AG10803 (cell line): ENCODE measurements around the gene CYSTM1.
A peak's percentile ranks its signal among the peaks of the same experiment; 100 is the strongest.

Source experiments
- DNase-seq: peaks from one replicate; pipeline ENCODE4 v3.0.0; 2010; ENCODE audit warnings: low read depth
- H3K4me3 ChIP-seq: 2 replicates; pipeline ENCODE4 v1.5.1; 2011; ENCODE audit warnings: mild to moderate bottlenecking, low read length, control low read depth
- TF ChIP-seq, protein P1 (sequence below): conservative IDR thresholded peaks from 2 replicates; pipeline ENCODE4 v1.5.1; 2011; ENCODE audit warnings: mild to moderate bottlenecking, low read length, control low read depth, inconsistent platforms

CYSTM1 gene

DNA sequence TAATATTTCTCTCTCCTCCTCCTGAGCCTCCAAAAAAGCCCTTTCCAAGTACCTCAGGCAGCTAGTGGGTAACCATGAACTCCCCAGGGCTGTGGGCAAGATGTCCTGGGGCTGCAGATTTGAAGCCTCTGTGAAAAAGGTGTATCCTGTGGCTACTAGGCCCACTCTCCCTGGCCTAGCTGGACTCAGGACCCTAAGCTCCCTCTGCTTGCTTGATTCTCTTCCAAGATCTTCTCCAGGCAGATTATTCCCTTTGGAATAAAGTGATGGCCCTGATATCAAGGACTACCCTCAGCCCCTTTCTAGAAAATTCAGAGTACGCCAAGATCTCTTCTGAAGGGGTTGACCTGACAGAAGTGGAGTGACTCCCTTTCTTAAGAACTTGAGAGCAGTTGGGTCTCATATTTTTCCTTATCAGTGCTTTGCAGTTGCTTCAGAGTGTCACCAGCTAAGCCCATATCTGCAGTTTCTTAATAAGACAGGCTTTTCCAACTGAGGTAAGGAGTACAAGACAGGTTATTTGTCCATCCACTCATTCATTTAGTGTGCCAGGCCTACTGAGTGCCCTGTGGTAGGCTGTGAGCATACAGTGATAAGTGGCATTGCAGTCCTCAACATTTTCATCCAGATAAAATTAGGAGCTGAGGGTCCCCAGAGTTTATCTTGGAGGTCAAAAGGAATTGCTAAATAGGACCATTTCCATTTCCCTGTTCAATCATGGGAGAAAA, 42.5 kb downstream of the CYSTM1 start:
- TF ChIP-seq, protein P1, sequence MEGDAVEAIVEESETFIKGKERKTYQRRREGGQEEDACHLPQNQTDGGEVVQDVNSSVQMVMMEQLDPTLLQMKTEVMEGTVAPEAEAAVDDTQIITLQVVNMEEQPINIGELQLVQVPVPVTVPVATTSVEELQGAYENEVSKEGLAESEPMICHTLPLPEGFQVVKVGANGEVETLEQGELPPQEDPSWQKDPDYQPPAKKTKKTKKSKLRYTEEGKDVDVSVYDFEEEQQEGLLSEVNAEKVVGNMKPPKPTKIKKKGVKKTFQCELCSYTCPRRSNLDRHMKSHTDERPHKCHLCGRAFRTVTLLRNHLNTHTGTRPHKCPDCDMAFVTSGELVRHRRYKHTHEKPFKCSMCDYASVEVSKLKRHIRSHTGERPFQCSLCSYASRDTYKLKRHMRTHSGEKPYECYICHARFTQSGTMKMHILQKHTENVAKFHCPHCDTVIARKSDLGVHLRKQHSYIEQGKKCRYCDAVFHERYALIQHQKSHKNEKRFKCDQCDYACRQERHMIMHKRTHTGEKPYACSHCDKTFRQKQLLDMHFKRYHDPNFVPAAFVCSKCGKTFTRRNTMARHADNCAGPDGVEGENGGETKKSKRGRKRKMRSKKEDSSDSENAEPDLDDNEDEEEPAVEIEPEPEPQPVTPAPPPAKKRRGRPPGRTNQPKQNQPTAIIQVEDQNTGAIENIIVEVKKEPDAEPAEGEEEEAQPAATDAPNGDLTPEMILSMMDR = no peak
- DNase-seq = no peak
- no peak overlapping the region for H3K4me3 ChIP-seq

DNA sequence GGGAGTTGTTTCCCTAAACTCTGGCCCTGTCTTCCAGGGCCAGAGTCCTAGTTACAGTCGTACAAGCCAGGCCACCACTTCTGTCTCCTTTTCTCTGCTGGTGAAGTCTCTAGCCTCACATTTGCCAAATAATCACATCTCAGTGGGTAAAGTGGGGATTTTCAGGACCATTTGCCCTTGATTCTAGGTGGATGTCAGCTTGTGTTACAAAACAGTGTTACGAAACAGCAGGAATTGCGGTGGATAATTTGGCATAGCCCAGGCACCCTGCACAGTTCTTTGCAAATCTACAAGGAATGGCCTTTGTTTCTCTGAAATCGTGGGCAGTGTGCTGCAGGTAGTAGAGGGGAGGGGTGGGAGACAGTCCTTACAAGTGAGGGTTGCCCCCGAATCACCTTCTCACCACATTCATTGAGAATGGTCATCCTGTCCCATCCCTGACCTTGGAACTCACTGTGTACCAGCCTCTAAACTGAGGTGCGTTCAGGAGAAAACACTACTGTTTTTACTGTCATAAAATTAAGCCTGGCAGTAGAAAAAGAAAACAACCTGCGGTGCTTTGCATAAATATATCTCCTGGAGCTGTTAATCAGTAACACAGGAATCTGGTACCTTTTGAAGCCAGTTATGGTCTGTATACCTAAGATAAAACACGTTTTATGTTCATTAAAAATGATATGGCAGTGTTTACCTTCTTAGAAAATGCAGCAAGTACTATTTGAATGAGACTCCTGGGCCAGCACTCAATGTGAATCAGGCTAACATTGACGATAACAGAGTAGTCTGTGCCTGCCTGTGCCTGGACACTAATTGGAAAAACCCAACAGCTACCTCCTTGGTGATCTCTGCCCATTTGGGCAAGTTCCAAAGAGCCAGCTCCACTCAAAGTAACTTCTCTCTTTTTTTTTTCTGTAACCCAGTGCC, 44.3 kb downstream of the CYSTM1 start:
- TF ChIP-seq, protein P1 = no peak
- peak; percentile 37 for DNase-seq
- H3K4me3 ChIP-seq = no peak overlapping the region

DNA sequence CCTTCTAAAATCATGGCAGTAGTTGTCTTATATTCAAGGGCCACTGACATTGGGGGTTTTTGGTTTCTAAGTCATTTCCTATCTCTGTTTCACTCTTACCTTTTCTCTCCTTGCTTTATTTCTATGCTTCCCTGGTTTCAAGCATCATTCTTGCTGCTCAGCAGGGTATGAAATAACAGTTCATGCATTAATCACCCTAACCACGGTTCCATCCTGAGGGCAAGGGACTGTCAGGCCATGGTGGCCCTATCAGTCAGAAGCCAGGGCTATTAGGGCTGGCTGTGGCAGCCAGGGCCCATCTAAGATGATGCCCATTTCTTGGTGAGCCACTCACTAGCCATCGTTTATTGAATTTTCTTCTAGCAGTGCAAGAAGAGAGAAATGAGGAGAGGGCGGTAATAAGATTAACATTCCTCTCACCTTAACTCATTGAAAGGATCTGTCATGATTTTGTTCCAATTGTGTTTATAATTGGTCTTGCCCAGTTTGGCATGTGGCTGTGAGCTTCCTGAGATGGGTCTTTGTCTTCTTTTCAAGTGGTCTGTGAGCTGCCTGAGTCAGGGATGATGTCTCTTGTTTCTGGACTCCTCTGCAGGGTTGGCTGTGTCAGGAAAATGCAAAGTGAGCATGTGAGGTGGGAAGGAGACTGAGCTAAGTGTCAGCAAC, 45.2 kb downstream of the CYSTM1 start:
- peak; percentile 29 for DNase-seq
- no peak overlapping the region for H3K4me3 ChIP-seq
- TF ChIP-seq, protein P1 = no peak

DNA sequence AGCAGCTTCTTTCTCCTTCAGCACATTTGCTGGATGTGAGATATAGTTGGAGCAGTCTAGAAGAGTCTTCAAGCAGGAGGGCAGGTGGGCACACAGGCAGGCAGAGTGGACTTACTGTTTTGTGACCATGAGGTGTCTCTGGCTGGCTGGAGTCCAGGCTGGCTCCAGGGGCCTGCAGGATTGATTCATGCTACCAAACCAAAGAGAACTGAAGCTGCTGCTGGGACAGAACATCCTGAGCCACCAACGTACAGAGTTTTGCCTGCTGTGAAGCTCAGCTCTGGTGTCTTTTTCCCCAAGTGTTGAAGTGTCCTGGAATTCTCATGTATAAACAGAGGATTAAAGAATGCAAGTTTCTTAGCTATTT, 45.7 kb downstream of the CYSTM1 start:
- no peak overlapping the region for H3K4me3 ChIP-seq
- TF ChIP-seq, protein P1 = no peak

DNA sequence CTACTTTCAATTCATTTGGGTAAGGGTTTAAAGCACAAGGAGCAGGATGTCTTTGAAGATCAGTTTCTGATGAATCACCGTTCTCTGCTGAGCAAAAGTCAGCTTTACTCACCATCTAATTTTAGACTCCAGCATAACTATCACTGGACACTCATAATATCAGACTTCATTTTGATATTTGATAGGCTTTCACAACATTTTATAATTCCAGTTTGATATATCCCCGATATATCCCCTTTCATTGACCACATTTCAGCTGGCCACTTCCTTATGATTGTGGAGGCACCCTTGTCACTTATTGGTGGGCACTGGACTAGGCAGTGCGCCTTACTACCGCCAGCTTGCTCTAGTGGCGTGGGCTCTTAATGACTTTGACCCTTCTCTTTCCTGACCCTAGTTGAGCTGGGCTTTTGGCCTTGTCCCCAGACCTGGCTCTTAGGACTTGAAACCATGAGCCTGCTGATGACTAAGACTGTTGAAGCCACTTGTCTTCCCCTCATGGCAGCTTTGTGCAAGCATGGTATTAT, 46.8 kb downstream of the CYSTM1 start:
- TF ChIP-seq, protein P1 = no peak
- no peak overlapping the region for H3K4me3 ChIP-seq
- DNase-seq = peak; percentile 66

More for the DNA sequence above, 45.7 kb downstream of the CYSTM1 start:
- no peak for DNase-seq

DNA sequence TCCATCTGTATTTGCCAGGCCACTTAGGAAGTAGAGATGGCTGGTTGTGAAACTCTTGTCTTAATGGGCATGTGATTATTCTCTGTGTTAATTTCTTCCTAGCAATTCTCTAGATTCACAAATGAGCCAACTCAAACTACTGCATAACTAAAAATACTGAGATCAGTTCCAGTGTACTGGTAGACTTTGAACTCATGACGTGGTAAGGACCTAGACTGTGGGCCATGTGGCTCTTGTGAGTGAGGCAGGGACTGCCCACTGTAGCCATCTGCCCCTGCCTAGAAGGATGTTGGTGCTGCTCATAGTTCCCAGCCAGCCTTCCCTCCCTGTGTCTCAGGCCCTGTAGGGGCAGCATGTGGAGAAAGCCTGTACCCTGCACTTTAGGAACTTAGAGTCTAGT, 47.4 kb downstream of the CYSTM1 start:
- no peak overlapping the region for H3K4me3 ChIP-seq
- no peak for DNase-seq

More for the DNA sequence above, 47.4 kb downstream of the CYSTM1 start:
- TF ChIP-seq, protein P1 = no peak
